ENCODE measurements around the gene ATRIP. TPM values are rescaled to one million over a fixed set of nuclear protein-coding genes. Genes with fewer than 3 reads are reported as not detected.
A peak's percentile ranks its signal among the peaks of the same experiment; 100 is the strongest.

Gene ATRIP
- total RNA-seq, 2 experiments from 2014 or later: 16.3 to 24.5 TPM

DNA sequence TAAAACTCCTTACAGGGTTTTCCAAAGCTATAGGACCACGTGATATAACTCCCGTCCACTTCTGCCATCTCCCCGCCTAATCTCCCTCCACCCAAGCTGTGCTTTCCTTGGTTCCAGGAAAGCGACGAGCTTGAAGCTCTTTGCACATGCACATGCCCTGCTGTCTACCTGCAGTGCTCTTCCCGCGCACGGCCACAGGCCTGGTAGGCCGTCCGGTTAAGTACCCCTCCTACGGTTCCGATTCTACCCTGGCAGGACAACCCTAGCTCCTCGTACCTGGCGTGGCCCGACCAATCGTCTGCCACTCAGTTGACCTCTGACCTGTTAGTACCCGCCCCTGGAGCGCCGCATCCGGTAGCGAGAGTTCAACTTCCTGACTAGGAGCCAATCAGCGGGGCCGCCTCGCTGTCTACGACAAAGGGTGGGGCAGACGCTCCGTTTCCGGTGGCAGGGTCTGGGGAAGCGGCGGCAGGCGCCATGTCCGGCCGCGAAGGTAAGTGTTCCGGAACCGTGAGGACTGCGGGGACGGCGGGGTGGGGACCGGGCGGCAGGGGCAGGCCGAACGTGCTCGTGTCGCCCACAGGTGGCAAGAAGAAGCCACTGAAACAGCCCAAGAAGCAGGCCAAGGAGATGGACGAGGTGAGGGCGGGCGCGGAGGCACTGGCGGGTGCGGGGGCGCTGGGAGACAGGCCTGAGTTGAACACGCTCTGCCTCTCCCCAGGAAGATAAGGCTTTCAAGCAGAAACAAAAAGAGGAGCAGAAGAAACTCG lies 6.5 kb upstream of the ATRIP start, which contains the start of the genes CCDC51 and TMA7:
Gene CCDC51 (minus strand): TSS at position 300 of the 770 bp plus-strand sequence. CDS start 4,991 bp downstream, outside the sequence.
Gene TMA7 (plus strand): TSS at position 438 of the 770 bp plus-strand sequence. CDS start 40 bp downstream, at position 478.
- Histone ChIP-seq H3K4me3 (ENCODE audit: low read depth, low read length, poor library complexity, severe bottlenecking) (peak within 1 kb of the TSS; percentile 98), H3K79me2 (ENCODE audit: insufficient read depth, low read depth, low read length) (peaks cover 45% of the 10 kb centered on the region), H3K4me2 (ENCODE audit: low read length) (peak within 1 kb of the TSS; percentile 80), H3K36me3 (ENCODE audit: insufficient read depth, low read length) (peaks cover 39% of the 10 kb centered on the region), H2AFZ (ENCODE audit: low read length) (peak within 1 kb of the TSS; percentile 83), H3K9me2 (ENCODE audit: insufficient read depth, low read length) (no peaks in the 10 kb centered on the region), H3K27ac (ENCODE audit: low read depth, low read length, poor library complexity, severe bottlenecking) (peak within 1 kb of the TSS; percentile 77), H3K4me1 (ENCODE audit: insufficient read depth, low read length, poor library complexity, severe bottlenecking) (peaks cover 50% of the 10 kb centered on the region), H4K20me1 (ENCODE audit: insufficient read depth, low read length) (peaks cover 17% of the 10 kb centered on the region), H3K9me3 (ENCODE audit: low read length) (no peaks in the 10 kb centered on the region)
- DNase-seq (ENCODE audit: low spot score): peak; percentile 98
- ChIA-PET CTCF (ENCODE audit: unreplicated experiment) (interaction anchor here (0.5 to 1.2 kb wide), 5 partner anchors 34 to 216 kb away, joined by 3 to 4 read pairs (median 3); no protein-coding TSS in a partner anchor), POLR2A (interaction anchor here (0.5 to 2.4 kb wide), 16 partner anchors 9 to 715 kb away, joined by 3 to 16 read pairs (median 4); partner anchors contain the start of genes CDC25A, PFKFB4 and ZNF589)
- TF ChIP-seq, protein P1, sequence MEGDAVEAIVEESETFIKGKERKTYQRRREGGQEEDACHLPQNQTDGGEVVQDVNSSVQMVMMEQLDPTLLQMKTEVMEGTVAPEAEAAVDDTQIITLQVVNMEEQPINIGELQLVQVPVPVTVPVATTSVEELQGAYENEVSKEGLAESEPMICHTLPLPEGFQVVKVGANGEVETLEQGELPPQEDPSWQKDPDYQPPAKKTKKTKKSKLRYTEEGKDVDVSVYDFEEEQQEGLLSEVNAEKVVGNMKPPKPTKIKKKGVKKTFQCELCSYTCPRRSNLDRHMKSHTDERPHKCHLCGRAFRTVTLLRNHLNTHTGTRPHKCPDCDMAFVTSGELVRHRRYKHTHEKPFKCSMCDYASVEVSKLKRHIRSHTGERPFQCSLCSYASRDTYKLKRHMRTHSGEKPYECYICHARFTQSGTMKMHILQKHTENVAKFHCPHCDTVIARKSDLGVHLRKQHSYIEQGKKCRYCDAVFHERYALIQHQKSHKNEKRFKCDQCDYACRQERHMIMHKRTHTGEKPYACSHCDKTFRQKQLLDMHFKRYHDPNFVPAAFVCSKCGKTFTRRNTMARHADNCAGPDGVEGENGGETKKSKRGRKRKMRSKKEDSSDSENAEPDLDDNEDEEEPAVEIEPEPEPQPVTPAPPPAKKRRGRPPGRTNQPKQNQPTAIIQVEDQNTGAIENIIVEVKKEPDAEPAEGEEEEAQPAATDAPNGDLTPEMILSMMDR (conservative IDR thresholded peaks at IDR 0.05; ENCODE audit: low read length): 0 out of 2 replicates have a peak, but pooled peaks have one; percentile 6
- no peak for TF ChIP-seq EZH2phosphoT487 (IDR thresholded peaks at IDR 0.05; ENCODE audit: borderline replicate concordance, low read depth, low read length)
- BruUV-seq (replicated peaks): no TSS peak
- intact Hi-C loops (cut with micrococcal nuclease; ENCODE audit: unreplicated experiment): loop anchor here (2.0 to 10.0 kb wide), 4 partner anchors 33 to 355 kb away; partner anchors contain the start of genes NME6 and SLC26A6

GRCh38 chr3:48440590-48440958 lies 6.0 kb upstream of the ATRIP start:
- peak overlapping the region; percentile 77 for H3K27ac ChIP-seq (ENCODE audit: low read depth, low read length, poor library complexity, severe bottlenecking)
- intact Hi-C loops (cut with micrococcal nuclease; ENCODE audit: unreplicated experiment): loop anchor here (2.0 to 10.0 kb wide), 3 partner anchors 32 to 356 kb away; partner anchors contain the start of gene SLC26A6
- no peaks in the 10 kb centered on the region for H3K9me3 ChIP-seq (ENCODE audit: low read length)
- TSS peak; percentile 76 for BruUV-seq (replicated peaks)
- no peak for TF ChIP-seq EZH2phosphoT487 (IDR thresholded peaks at IDR 0.05; ENCODE audit: borderline replicate concordance, low read depth, low read length)
- TF ChIP-seq, protein P1 (conservative IDR thresholded peaks at IDR 0.05; ENCODE audit: low read length): no peak
- POLR2A ChIA-PET: interaction anchor here (0.5 to 2.4 kb wide), 7 partner anchors 11 to 116 kb away, joined by 3 to 16 read pairs (median 5); partner anchors contain the start of gene PFKFB4
- CTCF ChIA-PET (ENCODE audit: unreplicated experiment): no interaction called here
- peak overlapping the region; percentile 80 for H3K4me2 ChIP-seq (ENCODE audit: low read length)
- peaks cover 45% of the 10 kb centered on the region for H3K79me2 ChIP-seq (ENCODE audit: insufficient read depth, low read depth, low read length)
- H4K20me1 ChIP-seq (ENCODE audit: insufficient read depth, low read length): peaks cover 14% of the 10 kb centered on the region
- DNase-seq (ENCODE audit: low spot score): peak; percentile 22
- peaks cover 43% of the 10 kb centered on the region for H3K36me3 ChIP-seq (ENCODE audit: insufficient read depth, low read length)
- no peaks in the 10 kb centered on the region for H3K9me2 ChIP-seq (ENCODE audit: insufficient read depth, low read length)
- peaks cover 53% of the 10 kb centered on the region for H3K4me1 ChIP-seq (ENCODE audit: insufficient read depth, low read length, poor library complexity, severe bottlenecking)
- peak overlapping the region; percentile 98 for H3K4me3 ChIP-seq (ENCODE audit: low read depth, low read length, poor library complexity, severe bottlenecking)
- peak overlapping the region; percentile 11; the same call in 1 of the 2 replicates for H2AFZ ChIP-seq (ENCODE audit: low read length)

Measured in OCI-LY7 (cell line).